Transverse colon (tissue), 4 donors: ENCODE data around the gene MACROD1. TPM values are rescaled to one million over a fixed set of nuclear protein-coding genes. Genes with fewer than 3 reads are reported as not detected.

Experiments used
- DNase-seq: peaks from one replicate; pipeline ENCODE4 v3.0.0-alpha.2; 2019
- H3K27ac ChIP-seq, 4 donors: fragments of 200-600 bp; sonication (generic); 2 replicates each; pipeline ENCODE4 v1.5.1; 2016 to 2018; ENCODE audit warnings: inconsistent platforms in 4 of 4
- H3K27me3 ChIP-seq: fragments of 200-600 bp; sonication (generic); 2 replicates; pipeline ENCODE4 v1.5.1; 2017; ENCODE audit warnings: inconsistent platforms
- H3K36me3 ChIP-seq, 4 donors: fragments of 200-600 bp; sonication (generic); 2 replicates each; pipeline ENCODE4 v1.5.1; 2017 to 2019; ENCODE audit warnings: inconsistent platforms in 4 of 4
- H3K4me1 ChIP-seq, 4 donors: fragments of 200-600 bp; sonication (generic); 2 replicates each; pipeline ENCODE4 v1.5.1; 2017 to 2020; ENCODE audit warnings: inconsistent platforms in 4 of 4
- H3K4me3 ChIP-seq, 4 donors: fragments of 200-600 bp; sonication (generic); 1 replicate in 1 of 4; 2 replicates in 3 of 4; pipeline versions ENCODE4 v1.5.1 to v1.6.1; 2017 to 2019; ENCODE audit warnings: inconsistent platforms in 4 of 4
- H3K9me3 ChIP-seq, 2 donors: fragments of 200-600 bp; sonication (generic); 2 replicates each; pipeline ENCODE4 v1.5.1; 2017 to 2019; ENCODE audit warnings: inconsistent platforms in 2 of 2
- CTCF ChIP-seq, 5 experiments: fragments of 200-600 bp in 3 of 5; fragments of 450-650 bp in 2 of 5; sonication (generic) in 3 of 5; IDR thresholded peaks; 1 replicate in 2 of 5; 2 replicates in 3 of 5; pipeline ENCODE4 v1.5.1; 2016 to 2017; ENCODE audit warnings: antibody characterized with exemption in 5 of 5, inconsistent platforms in 3 of 5, mild to moderate bottlenecking in 2 of 5, moderate library complexity in 1 of 5
- EP300 ChIP-seq: sonication (generic); formaldehyde crosslinking; IDR thresholded peaks from one replicate; pipeline ENCODE4 v1.6.1; 2017; ENCODE audit warnings: antibody characterized with exemption, low read depth
- POLR2A ChIP-seq: fragments of 450-650 bp; IDR thresholded peaks from one replicate; pipeline ENCODE4 v1.6.1; 2016; ENCODE audit warnings: antibody characterized with exemption, mild to moderate bottlenecking, moderate library complexity
- POLR2AphosphoS5 ChIP-seq, 3 donors: sonication (generic); formaldehyde crosslinking; IDR thresholded peaks; one replicate each; pipeline ENCODE4 v1.6.1; 2016; ENCODE audit warnings: antibody characterized with exemption in 3 of 3
- WGBS, 2 donors: methylation state at CpG; one replicate each; pipeline ENCODE4 v1.1.5; 2018; ENCODE audit warnings: low coverage in 1 of 2; 5-methylcytosine and 5-hydroxymethylcytosine counted together
- in situ Hi-C, 4 donors: fragments of 200-750 bp; cut with MboI; loops; one replicate each; pipeline versions ENCODE4 v1.15.0 to v1.15.1; 2017; ENCODE audit warnings: low sequenced_read_pairs in 3 of 4, low pct_ligation_motif_present in 1 of 4, low pct_unique_long_range_greater_than_20kb in 1 of 4
- intact Hi-C: fragments of 100-400 bp; cut with DNase I; formaldehyde crosslinking; loops from one replicate; pipeline ENCODE4 v1.15.1; 2023; ENCODE audit warnings: low total_unique reads
- total RNA-seq, 4 donors: library from RNA; depleted of rRNA; stranded (reverse); fragments of >200 nt; gene quantifications; one replicate each; pipeline ENCODE4 v1.1.0, GENCODE V29; 2016

The MACROD1 gene
- total RNA-seq, 4 donors from 2014 or later = 42.9 to 50.7 (median 50.1) TPM

- intact Hi-C loops (no loop called here), in situ Hi-C loops (loop anchor here in 1 of 4 donors (25.0 kb wide), 1 partner anchor 324 kb away; the partner anchor contains the start of gene MARK2)
- H3K4me1 ChIP-seq = peaks cover 7 to 15% (median 11%) of the 10 kb centered on the region in 4 donors
- DNase-seq = no peak
- WGBS, 2 donors = 95 to 97% methylated on average over 5 to 10 of the region's 10 CpGs
- H3K27ac ChIP-seq = no peak overlapping the region
- H3K36me3 ChIP-seq = no peaks in the 10 kb centered on the region
- no peaks in the 10 kb centered on the region for H3K9me3 ChIP-seq
- TF ChIP-seq POLR2A = no peak
- TF ChIP-seq POLR2AphosphoS5 (IDR thresholded peaks at IDR 0.05) = no peak
- TF ChIP-seq CTCF (IDR thresholded peaks at IDR 0.05) = no peak
- TF ChIP-seq EP300 = no peak
- H3K27me3 ChIP-seq = no peaks in the 10 kb centered on the region
- H3K4me3 ChIP-seq = no peak overlapping the region
These were observed 4.9 kb downstream of the MACROD1 start for GRCh38 chr11:64161037-64161436.

- in situ Hi-C loops = loop anchor here in 3 of 4 donors (10.0 to 25.0 kb wide), 3 partner anchors 163 to 323 kb away; partner anchors contain the start of gene MARK2 (in 2 of the 3)
- H3K27me3 ChIP-seq = no peaks in the 10 kb centered on the region
- TF ChIP-seq CTCF (IDR thresholded peaks at IDR 0.05) (no peak), POLR2A (no peak), POLR2AphosphoS5 (IDR thresholded peaks at IDR 0.05) (no peak), EP300 (no peak)
- H3K27ac ChIP-seq = no peak overlapping the region
- peaks cover 0 to 2% (median 0%) of the 10 kb centered on the region in 4 donors for H3K4me1 ChIP-seq
- intact Hi-C loops = no loop called here
- no peaks in the 10 kb centered on the region for H3K9me3 ChIP-seq
- H3K4me3 ChIP-seq = no peak overlapping the region
- no peak for DNase-seq
- H3K36me3 ChIP-seq = no peaks in the 10 kb centered on the region
- 88 to 92% methylated on average over 2 to 17 of the region's 17 CpGs for WGBS, 2 donors
These were observed 8.1 kb downstream of the MACROD1 start for GRCh38 chr11:64157631-64158394.

- no peak overlapping the region for H3K4me3 ChIP-seq
- in situ Hi-C loops = loop anchor here in 3 of 4 donors (10.0 to 25.0 kb wide), 3 partner anchors 162 to 322 kb away; partner anchors contain the start of gene MARK2 (in 2 of the 3)
- intact Hi-C loops = no loop called here
- H3K36me3 ChIP-seq = no peaks in the 10 kb centered on the region
- peaks cover 0 to 4% (median 0%) of the 10 kb centered on the region in 4 donors for H3K4me1 ChIP-seq
- no peak for TF ChIP-seq CTCF (IDR thresholded peaks at IDR 0.05)
- no peak for TF ChIP-seq POLR2AphosphoS5 (IDR thresholded peaks at IDR 0.05)
- no peak for TF ChIP-seq EP300
- no peak for TF ChIP-seq POLR2A
- H3K27me3 ChIP-seq = no peaks in the 10 kb centered on the region
- WGBS, 2 donors = 95 to 100% methylated on average over 1 to 14 of the region's 14 CpGs
- H3K27ac ChIP-seq = no peak overlapping the region
- H3K9me3 ChIP-seq = no peaks in the 10 kb centered on the region
- DNase-seq = no peak
These were observed 9.5 kb downstream of the MACROD1 start for GRCh38 chr11:64156235-64157011.

- no peak for DNase-seq
- no peaks in the 10 kb centered on the region for H3K27me3 ChIP-seq
- H3K4me3 ChIP-seq = no peak overlapping the region
- H3K36me3 ChIP-seq = no peaks in the 10 kb centered on the region
- H3K27ac ChIP-seq = no peak overlapping the region
- intact Hi-C loops = no loop called here
- in situ Hi-C loops = loop anchor here in 3 of 4 donors (10.0 to 25.0 kb wide), 3 partner anchors 159 to 319 kb away; partner anchors contain the start of gene MARK2 (in 2 of the 3)
- TF ChIP-seq POLR2A (no peak), CTCF (IDR thresholded peaks at IDR 0.05) (no peak), POLR2AphosphoS5 (IDR thresholded peaks at IDR 0.05) (no peak), EP300 (no peak)
- no peaks in the 10 kb centered on the region for H3K9me3 ChIP-seq
- H3K4me1 ChIP-seq = peaks cover 3 to 7% (median 4%) of the 10 kb centered on the region in 4 donors
- 51 to 59% methylated on average over 6 to 8 of the region's 8 CpGs for WGBS, 2 donors
These were observed 12.1 kb downstream of the MACROD1 start for GRCh38 chr11:64153812-64154211.
